Stimulated activated CD4-positive, alpha-beta T cell treated with anti-CD3 and anti-CD28 coated beads, Interleukin-4, amount 100 ng/mL, for 48 hours (primary cell): Measurements from ENCODE around the gene TCERG1.
A peak's percentile ranks its signal among the peaks of the same experiment; 100 is the strongest.

Experiments used
- DNase-seq, 2 donors: peaks; one replicate each; pipeline ENCODE4 v3.0.0-alpha.2; 2020; ENCODE audit warnings: low read depth in 2 of 2

TCERG1 gene

DNA sequence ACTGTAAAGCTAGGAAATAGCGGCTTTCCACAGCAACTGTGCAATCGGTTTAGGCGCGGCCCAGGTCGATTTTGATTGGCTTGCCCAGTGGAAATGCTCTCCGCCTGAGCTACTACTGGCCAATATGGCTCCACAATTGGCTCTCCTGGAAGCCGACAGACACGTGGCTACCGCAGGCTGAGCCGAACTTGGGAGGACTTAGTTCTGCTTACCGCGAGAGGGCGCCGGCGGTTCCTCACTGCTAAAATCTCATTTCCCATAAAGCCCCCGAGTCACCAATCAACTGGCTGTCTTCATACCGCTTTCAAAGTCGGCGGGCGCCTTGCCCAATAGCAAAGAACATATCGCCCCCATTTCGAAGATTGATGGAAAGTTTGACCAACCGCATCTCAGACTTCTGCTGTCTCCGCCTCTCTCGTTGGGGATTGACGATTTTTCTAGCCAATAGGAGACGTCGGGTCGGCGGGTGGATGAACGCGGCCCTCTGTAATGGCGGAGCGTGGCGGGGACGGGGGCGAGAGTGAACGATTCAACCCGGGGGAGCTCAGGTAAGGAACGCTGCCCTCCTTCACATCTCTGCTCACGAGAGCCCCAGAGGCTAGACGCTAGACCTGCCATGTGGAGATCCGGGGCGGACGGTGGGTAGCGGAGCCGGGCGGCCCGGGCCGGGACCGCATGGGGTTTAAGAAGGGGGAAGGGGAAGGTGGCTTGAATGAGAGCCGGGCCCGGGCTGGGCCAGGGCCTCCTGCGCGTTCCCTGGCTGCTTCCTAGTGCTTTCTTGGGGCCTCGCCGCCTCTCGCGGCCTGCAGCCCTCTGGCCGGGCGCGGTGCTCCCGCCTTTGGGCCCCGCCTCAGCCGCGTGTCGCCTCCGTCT lies at the start of gene TCERG1:
TCERG1 (plus strand) TSS at position 473 of the 873 bp plus-strand sequence; CDS start at position 490, 17 bp downstream.
- DNase-seq, result peak; percentile 93 to 95

DNA sequence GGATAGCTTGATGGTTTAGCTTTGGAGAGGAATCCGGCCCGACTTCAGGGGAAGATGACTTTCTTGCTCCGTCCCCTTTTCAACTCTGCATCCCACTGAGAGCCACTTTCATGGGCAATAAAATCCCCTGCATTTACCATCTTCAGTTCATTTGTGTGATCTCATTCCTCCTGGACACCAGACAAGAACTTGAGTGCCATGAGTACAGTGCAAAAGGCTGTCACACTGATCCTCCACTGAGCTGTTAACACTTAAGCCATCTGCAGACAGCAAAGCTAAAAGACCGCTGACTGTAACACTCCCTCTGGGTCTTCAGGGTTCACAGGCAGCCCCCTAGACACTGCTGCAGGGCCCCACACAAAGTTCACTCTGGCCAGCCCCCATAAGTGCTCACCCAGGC lies 48.3 kb upstream of the TCERG1 start:
- DNase-seq, result no peak

DNA sequence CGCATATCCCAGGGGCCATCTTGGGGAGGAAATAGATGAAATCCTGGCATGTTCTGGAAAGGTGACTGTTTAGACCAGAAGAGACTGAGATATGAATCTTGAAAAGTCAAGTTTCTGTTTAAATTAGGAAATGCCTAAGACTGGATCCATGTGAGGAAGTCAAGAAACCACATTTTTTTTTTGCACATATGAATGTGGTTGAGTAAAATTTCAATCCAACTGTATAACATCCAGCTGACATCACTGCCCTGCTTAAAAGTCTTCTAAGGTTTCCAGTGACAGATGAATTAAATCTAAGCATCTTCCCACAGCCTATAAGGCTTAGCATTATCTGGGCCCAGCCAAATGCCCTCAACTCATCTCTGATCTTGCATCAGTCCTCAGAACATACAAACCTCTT lies 47.7 kb upstream of the TCERG1 start:
- DNase-seq, result no peak

DNA sequence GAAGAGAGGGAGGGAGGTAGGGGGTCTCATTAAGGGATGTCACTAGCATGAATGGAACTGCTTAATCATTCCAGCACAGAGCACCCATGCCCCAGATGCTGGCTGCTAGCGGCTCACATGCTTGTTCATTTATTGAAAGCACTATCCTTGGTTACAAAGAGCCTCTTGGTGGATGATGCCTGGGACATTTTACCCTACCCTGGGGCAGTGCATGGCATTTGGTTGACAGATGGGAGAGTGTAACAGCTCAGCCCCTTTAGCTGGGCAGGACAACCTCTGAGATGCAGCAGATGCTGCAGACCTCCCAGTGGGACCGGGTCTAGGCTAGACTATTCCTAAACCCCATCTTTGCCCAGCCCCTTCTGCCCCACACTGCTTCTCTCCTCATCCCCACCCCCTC lies 46.9 kb upstream of the TCERG1 start:
- no peak for DNase-seq

DNA sequence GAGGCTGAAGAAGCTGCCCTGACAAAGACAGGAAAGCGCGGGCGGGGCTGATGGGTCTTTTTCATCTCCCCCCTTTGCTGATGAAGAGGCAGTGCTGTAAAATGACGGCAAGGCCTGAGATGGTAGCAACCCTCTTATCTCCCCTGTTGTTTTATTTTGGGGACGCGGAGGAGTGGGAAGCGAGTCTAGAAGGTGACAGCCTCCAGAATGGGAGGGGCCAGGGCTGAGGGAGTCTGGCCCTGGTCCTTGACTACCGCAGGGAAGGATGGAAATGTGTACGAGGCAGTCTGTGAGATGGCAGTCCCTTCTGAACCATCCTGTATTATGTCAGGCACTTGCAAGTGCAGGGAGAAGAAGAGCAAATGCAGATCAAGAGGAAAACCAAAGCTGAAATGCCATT lies 46.1 kb upstream of the TCERG1 start:
- DNase-seq, result no peak

DNA sequence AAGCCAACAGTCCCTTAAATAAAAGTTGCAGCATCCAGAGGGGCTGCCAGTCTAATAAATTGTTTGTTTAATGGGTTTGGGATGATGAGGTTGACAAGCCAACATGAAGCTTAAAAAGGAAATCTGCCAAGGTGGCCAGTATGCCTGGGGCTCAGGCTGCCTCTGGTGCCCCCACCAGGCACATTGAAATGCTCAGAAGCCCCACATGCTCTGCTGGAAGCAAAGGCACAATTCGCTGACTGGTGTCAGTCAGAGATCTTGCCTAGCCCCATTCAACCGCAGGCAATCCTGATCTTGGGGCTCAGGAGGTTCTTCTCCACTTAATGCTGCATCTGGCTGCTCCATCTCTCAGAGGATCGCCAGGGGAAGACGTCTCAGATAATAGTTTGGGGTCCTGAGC lies 44.2 kb upstream of the TCERG1 start:
- DNase-seq, result no peak

DNA sequence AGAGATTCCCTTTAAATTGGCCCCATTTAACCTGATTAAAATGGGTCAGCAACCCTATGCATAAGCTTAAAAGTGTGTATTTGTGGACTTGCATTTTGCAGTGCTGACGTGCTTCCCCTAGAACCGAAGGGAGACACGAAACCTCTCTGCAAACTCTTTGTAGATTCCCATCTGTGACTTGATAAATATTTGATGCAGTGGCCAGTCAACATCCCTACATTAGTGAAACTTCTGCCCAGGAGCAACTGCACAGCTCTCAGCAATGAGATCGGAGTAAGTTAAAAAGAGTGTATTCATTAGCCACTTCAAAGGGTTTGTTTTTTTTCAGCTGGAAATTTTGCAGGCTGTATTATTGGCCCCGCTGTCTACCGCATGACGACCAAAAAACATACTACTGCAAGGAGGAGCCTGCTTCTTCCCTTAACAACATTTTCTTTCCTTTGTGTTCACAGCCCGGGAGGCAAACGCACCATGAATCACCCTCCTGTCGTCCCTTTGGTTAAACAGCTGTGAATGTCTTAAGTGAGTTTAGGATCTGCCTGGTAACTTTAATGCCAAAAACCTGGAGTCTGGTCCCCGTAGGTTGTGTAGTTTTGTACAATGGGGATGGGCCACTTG lies 38.0 kb upstream of the TCERG1 start:
- no peak for DNase-seq

DNA sequence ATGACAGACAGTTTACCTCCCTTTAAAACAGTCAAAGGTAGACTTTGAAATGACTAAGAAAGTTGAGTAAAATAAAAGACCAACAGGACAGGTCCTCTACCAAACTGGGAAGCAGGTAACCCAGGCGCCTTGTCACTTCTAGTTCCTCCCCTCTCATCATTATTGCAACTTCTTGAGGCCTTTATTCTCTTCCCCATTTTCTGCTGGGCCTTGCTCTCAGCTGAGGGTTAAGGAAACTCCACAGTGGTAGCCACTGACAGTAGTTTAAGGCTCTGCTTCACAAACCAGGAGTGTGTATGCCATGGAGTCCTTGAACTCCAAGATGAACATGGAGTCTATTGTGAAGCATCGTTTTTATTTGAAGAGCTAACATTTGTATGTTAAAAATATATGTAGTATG lies 36.9 kb upstream of the TCERG1 start:
- DNase-seq, result no peak

DNA sequence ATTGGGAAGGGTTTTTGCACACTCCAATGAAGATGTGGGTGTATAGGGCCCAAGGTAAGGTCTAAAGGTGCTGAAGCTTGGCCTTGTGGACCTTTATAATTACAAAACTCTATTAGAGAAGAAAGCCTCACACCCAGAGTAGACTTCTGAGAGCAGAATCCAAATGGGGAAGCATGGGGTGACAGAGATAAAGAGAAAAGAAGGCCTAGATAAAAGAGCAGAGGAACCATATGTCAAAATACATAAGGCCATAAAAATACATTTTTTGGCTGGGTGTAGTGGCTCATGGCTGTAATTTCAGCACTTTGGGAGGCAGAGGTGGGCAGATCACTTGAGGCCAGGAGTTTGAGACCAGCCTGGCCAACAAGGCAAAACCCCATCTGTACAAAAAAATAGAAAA lies 27.4 kb upstream of the TCERG1 start:
- no peak for DNase-seq

DNA sequence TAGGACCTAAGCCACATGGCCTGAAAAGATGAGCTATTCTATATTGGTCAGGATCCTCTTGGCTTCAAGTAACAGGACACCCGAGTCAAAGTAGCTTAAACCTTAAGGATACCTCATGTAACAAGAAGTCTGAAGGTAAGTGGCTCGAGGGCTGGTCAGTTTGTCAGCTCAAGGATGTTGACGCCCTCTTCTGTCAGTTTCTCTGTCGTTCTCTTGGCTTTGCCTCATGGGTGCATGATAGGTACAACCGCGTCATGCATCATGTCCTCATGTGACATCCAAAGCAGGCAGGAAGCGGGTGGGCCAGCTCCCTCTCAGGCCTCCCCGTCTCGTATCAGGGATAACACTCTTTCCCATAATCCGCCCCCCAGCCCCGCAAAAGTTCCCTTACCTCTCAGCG lies 22.1 kb upstream of the TCERG1 start:
- DNase-seq, result no peak

DNA sequence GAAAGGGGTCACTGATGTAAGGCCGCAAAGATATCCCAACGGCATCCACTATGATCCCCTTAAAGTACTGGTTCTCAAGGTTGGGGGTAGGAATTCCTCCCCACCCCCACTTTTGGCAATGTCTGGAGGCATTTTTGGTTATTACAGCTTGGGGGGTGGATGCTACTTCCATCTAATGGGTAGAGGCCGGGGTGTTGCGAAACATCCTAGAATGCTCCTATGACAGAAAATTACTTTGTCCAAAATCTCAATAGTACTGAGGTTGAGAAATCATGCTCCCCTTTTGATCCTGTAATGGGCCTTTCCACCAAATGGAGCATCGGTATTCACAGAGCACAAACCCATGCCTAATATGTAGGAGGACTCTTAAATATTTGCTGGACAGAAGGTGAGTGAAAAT lies 20.8 kb upstream of the TCERG1 start:
- DNase-seq, result no peak

DNA sequence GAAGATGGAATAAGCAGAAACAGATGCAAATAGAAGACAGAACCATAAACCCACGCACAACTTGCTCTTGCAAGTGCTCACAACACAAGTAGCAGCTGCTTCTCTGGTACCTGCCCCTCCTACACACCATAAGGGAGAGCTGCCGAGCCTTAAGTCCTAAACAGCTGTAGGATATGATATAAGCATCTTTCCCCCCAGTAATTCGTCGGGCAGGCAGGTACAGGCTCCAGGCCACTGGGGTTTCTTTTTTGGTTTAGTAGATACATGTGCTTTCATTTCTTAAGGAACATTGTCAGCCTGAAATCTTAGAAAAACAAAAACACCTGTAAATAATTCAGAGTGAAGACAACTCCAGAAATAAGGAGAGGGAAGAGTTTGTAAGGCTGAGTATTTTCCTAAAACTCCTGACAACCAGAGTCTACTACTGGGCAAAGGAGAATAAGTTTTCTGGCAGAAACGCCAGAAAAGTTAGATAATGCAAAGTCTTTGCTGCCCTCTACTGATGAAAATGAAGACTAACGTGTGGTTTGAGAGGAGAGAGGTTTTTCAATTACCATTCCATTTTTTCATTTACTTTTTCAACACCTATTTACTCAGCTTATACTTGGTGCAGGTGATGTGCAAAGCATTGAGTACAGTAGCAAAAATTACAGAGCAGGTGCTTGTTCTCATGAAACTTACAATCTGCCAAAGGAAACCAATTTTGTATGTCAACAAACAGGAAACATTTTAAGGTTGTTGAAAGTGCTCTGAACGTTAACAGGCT lies 20.1 kb upstream of the TCERG1 start:
- DNase-seq, result no peak

DNA sequence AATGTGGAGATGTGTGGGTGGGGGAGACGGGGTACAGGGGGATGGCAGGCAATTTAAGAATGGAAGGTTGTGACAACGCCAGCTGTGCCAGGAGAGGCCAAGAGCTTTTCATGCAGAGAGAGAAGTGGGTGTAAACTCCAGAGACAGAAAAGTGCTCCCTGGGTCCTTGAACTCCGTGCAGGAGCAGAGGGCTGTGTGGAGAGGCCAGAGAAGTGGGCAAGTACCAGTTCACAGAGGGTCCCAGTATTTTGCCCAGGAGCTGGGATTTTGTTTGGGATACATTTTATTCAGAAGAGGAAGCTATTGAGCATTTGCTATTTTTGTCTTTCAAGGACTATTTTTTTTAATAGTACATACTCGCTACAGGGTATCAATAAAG lies 19.5 kb upstream of the TCERG1 start:
- no peak for DNase-seq

DNA sequence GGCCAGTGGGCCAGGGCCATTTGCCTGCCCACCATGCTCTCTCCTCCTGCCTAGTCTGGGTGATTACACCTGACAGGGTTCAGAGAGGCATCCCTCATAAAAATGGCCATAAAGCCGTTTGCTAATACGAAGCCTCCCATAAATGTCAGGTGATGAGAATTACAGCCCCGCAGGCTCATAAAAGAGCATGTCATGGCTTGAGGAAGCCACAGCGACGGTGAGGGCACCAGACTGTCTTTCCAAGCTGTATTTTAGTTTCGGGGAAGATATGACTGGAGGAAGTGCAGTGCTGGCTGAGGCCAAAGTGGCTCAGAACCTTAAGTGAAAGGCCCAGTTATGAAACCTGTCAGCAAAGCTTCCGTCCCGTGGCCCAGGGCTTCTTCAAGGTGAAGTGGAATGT lies 18.5 kb upstream of the TCERG1 start:
- no peak for DNase-seq

DNA sequence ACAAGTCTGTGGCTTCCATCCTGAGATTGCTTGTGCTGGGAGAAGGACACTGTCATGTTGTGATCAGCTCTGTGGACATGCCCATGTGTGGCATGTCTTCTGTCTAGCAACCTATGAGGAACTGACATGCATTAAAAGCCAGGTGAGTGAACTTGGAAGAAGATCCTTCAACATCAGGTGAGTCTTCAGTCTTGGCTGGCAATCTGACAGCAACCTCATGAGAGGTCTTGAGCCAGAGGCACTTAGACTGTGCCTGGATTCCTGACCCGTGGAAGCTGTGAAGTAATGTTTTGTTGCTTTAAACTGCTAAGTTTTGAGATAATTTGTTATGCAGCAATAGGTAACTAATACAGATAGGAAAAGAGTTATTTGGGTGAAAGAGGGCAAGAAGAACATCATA lies 6.8 kb upstream of the TCERG1 start:
- DNase-seq, result no peak

DNA sequence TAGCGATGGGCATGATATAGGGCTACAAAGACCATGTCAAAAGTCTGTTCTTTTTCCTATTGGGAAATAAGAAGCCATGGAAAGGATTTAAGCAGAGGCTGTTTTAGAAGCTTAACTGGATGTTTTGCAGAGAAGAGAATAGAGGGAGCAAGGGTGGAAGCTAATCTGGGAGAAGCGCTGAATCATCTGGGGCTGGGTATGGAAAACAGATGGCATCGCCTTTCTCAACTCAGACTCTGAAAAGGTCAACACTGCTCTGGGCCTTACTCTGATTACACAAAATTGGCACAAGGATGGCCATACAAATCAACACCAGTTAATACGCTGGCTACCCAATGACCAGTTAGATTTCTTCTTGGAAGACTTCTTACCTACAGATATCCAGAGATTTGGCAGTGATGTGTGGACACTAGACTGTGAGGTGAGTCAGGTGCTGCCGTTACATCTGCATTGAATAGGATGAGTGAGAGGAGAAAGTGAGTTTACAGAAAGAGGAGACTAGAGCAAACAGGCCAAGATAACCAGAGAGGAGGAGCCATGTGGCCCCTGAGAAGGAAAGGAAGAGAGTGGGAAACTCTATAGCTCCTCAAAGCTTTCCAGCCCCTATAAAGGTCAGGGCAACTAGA lies 6.2 kb upstream of the TCERG1 start:
- no peak for DNase-seq

DNA sequence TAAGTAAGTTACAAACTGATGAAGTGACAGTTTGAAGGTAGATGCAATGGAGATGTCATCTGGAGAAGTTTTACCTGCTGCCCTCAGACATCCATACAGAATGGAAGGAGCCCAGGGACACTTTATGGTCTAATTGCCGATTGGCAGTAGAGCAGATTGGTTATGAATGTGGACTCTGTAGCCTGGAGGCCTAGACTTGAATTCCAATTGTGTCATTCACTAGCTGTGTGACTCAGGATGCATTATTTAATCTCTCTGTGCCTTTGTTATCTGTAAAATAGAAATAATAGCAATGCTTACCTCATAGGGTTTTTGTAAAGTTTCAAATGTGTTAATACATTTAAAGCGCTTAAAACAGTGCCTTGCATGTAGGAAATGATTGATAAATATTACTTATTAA lies 5.2 kb upstream of the TCERG1 start:
- no peak for DNase-seq

DNA sequence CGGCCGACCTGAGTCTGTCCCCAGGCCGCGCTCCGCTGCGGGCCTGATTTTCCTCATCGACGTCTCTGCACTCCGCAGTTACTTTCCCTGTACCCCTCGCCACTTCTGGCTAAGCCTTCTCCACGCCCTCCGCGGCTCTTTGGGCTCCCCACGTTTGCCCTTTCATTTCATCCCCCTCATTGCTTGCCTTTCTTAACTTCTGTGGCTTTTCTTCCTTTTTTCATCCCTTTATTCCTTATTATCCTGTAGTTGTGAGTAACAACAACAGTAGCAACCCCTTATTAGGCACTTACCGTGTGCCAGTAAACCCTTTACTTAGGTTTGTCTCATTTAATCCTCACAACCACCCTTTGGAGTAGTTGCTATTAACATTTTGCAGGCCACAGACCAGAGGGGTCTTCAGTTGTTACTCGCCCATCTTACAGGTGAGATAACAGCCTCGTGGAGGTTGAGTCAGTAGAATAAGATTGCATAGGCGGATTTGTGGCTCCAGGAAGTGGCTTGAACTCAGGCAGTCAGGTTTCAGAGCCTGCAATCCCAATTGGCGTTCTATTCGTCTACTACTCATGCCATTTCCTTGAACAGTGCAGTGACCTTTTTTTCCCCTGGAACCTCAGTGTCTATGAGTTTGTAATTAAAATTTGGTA lies 724 bp downstream of the TCERG1 start:
- peak in 1 of 2 donors; percentile 19 for DNase-seq

DNA sequence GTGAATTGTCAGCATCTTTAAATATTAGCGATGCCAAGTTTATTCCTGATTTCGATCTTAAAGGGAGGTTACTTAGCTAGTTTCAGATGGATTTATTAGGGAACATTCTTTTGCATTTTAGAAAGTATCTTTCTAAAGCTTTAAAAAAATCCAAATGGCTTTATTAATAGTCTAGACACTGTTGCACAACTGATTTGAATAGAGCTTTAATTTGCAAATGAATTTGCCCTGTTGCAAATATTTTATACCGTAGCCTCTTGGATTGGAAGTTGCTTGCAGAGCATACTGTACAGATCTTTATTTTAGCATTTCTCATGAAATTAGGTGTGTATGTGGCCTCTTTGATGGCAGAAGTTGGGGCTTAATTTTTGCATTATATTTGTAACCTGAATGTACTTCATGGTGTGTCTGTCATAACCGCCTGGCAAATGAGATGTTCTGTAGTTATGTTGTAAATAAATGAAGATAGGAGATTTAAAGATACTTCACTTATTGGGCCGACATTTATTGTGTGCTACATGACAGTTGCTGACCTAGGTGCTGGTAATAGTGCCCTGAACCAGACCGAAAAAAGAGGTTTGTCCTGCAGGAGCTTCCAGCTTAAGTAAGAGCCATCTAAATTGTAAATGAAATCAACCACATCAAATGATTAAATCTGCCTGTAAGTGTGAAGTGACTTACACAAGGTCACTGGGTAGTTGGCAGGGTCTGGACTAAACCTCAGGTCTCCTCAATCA lies 1.8 kb downstream of the TCERG1 start:
- no peak for DNase-seq

DNA sequence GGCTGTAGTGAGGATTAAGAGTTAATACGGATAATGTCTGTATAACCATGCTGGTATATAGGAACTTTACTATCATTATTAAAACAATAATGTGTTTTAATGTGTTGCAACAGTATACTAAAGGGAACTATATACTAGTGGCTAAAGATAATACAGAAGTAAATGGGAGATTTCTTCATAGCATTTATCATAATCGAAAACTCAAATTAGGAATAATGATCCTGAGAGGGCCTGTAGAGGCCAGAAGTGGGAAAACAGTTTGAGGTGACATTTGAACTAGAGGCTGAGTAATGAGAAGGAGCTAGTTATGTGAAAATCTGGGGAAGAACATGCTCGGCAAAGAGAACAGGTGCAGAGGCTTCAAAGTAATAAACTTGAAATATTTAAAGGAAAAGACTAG lies 2.9 kb downstream of the TCERG1 start:
- no peak for DNase-seq

DNA sequence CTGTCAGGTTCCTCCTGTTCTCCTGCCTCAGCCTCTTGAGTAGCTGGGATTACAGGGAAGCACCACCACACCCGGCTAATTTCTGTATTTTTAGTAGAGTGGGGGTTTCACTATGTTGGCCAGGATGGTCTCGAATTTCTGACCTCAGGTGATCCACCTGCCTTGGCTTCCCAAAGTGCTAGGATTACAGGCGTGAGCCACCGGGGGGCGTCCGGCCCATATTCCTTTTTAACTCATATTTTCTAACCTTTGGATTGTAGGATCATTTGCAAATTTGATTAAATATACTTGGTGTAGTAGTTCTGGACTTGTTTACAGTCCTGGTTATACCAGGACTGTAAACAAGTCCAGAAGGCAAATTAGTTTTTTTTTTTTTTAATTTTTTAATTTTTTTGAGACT lies 4.3 kb downstream of the TCERG1 start:
- DNase-seq, result no peak
